GM20000 (cell line): ENCODE measurements around the gene ADGRB3.
"Not testable (repeated sequence)": the region's sequence is repeated elsewhere in the genome, so short reads cannot be mapped to it uniquely, and the experiment has no call there.

Experiments
- DNase-seq: peaks from one replicate; pipeline ENCODE4 v3.0.0; 2012; ENCODE audit warnings: low spot score
- CTCF ChIP-seq: IDR thresholded peaks from 2 replicates; pipeline ENCODE4 v1.5.1; 2012; ENCODE audit warnings: mild to moderate bottlenecking, control low read depth; ENCODE audit errors: extremely low read depth, missing control alignments

The ADGRB3 gene

GRCh38 chr6:68895929-68896328 is 260.8 kb downstream of the ADGRB3 start:
- TF ChIP-seq CTCF = no peak

GRCh38 chr6:68901044-68901443 is 266.0 kb downstream of the ADGRB3 start:
- DNase-seq = no peak

More at GRCh38 chr6:68895929-68896328, 260.8 kb downstream of the ADGRB3 start:
- DNase-seq = no peak

DNA sequence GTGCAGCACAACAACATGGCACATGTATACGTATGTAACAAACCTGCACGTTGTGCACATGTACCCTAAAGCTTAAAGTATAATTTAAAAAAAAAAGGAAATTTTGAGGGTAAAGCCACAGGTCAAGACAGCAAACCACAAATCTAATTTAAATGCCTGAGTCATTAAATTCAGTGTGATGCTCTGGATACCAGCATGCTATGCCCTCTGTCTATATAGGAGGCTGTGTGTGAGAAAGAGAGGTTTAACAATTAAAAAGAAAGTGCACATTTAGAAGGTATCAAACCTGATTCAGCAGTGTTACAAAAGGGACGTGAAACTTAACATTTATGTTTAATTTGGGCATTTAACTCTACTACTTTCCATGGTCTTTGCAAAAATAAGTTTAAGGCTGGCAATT is 276.3 kb downstream of the ADGRB3 start:
- no peak for DNase-seq

More at GRCh38 chr6:68901044-68901443, 266.0 kb downstream of the ADGRB3 start:
- TF ChIP-seq CTCF = no peak

GRCh38 chr6:68911811-68912210 is 276.7 kb downstream of the ADGRB3 start:
- TF ChIP-seq CTCF = no peak
- DNase-seq = no peak

More for the DNA sequence above, 276.3 kb downstream of the ADGRB3 start:
- no peak for TF ChIP-seq CTCF

DNA sequence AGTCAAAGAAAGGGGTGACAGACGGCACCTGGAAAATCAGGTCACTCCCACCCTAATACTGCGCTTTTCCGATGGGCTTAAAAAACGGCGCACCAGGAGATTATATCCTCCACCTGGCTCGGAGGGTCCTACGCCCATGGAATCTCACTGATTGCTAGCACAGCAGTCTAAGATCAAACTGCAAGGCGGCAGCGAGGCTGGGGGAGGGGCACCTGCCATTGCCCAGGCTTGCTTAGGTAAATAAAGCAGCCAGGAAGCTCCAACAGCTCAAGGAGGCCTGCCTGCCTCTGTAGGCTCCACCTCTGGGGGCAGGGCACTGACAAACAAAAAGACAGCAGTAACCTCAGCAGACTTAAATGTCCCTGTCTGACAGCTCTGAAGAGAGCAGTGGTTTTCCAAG is 277.7 kb downstream of the ADGRB3 start:
- DNase-seq = not testable (repeated sequence)

GRCh38 chr6:68915586-68915985 is 280.5 kb downstream of the ADGRB3 start:
- DNase-seq = no peak
- no peak for TF ChIP-seq CTCF

DNA sequence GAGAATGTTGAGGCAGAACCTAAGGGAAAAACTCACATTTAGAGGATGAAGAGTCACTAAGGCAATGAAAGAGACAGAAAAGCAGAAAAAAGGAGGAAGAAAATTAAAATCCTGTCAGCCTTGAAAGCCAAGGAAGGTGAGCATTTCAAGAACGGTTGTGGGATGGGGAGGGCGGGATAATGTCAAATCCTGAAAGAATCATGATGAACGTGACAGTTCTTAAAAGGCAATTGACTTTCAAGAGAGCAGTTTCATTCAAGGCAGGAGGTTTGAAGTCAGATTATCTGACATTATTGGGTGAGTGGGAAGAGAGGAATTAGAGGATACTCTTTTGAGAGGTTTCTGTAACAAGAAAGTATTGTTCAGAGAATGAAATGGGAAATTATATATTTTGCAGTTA is 284.5 kb downstream of the ADGRB3 start:
- no peak for TF ChIP-seq CTCF
- DNase-seq = no peak

DNA sequence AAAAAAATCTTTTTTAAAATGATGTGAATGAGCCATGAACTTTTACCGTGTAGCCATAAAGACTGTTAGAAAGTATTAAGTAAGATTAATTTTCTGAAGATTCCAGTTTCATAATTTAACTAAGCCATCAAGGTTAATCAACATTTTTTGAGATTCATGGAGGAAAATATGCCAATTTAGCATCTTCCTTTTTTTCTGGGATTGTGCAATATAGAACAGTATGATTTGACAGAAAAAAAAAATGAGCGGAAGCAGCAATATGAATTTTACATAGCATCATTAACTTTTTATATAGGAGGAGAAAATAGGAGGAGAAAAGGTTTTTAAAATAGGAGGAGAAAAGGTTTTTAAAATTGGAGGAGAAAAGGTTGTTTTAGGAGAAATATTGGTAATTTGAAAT is 306.3 kb downstream of the ADGRB3 start:
- no peak for TF ChIP-seq CTCF
- no peak for DNase-seq
